IPS DF 4.7 (cell line): ENCODE measurements around the gene PSMC5.
"Not testable (repeated sequence)": the region's sequence is repeated elsewhere in the genome, so short reads cannot be mapped to it uniquely, and the experiment has no call there.

Experiments
- DNase-seq: peaks from one replicate; pipeline ENCODE4 v3.0.0-alpha.2; 2013; ENCODE audit warnings: low spot score; ENCODE audit errors: extremely low read depth

The PSMC5 gene

DNA sequence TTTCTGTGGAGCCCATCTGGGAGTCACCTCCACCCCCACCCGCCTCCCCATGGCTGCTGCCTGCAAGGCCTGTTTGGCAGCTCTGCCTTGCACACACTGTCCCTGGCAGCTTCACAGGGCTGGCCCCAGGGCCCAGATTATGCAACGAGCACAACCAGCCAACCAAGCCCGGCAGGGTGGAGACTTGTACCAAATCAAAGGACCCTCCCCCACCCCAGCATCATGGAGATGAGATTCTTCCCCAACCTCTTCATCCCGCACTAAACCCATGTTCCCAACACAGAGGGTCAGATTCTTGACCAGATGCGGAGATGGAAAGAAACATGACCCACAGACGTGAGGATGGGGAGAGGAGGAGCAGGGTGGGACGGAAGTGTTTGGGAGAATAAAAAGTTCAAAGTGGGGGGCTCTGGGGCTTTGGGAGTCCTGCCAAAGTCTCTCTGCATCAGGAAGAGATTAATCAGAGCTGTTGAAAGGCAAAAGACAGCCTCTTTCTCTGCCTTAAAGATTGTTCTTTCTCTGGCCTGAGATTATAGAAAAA, 11.5 kb downstream of the PSMC5 start:
- no peak for DNase-seq

DNA sequence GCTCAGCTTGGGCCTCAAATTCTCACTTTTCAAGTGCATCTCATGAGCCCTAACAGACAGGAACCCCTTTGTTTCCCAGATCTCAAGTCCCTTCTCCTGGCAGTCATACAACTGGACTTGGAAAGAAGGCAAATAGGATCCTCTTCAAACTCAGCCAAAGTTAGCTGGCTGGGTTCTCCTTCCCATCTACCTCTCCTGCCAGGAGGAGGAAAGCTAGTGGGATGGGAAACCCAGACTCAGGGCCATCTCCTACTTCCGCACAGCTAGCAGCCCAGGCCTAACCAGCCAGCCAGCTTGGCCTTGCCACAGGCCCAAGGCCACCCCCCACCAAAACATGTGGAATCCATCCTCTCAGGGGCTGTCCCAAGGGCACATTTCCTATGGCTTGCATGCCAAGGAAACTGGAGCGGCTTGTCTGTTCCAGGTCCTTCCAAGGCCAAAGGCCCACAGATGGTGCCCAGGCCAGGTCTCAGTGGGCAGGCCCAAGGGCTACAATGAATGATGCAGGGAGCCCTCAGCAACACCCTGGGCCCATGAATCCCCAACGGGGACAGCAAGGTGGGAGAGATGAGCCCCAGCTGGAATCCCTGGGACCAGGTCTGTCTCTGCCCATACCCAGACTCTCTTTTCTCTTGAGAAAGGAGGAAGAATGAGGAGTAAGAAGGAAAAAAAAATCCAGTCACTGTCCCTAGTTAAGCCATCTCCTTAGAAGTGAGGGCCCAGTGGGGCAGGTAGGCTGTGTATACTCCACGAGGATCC, 13.5 kb downstream of the PSMC5 start:
- no peak for DNase-seq

DNA sequence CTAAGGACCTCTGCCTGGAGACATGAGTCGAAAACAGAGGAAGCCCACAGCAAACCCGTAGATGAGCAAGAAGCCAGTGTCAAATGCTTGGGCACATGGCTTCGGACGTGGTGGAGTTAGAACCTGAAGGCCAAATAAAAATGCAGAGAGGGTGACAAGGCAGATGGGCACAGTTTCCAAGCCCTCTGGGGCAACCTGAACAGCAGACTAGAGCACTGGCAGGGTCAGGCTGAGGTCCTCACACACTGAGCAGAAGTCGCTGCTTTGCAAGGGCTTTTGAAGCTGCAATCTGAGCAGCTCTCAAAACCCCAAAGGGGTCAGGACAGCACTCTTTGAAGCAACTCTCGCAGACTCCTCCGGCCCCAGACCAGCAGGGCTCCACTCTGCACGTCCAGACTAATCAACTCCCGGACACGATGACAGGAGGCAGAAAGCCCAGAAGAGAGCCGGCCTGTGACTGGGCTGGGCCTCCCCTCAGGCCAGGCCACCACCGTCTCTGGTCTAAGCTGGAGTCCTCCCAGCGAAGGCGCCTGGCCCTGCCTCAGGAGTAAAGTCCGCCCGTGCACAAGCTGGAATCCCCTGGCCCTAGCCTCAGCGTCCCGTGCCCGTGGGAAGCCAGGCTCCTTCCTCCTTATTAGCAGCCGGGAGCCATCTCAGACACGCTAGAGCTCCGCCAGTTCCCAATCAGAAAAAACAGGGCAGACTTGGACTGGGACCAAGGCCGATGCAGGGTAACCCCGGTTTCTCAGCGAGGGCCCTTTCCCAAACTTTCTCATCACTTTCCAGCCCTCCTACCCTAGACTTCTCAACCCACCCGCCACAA, 14.3 kb downstream of the PSMC5 start:
- no peak for DNase-seq

- no peak for DNase-seq
These were observed 14.9 kb downstream of the PSMC5 start for GRCh38 chr17:63842173-63842539.

GRCh38 chr17:63842540-63843386, 15.5 kb downstream of the PSMC5 start, which contains the start of gene SMARCD2:
TSS of gene SMARCD2 (minus strand) at chr17:63842685. CDS start at chr17:63842674, 11 bp downstream.
- DNase-seq: peak; percentile 82

DNA sequence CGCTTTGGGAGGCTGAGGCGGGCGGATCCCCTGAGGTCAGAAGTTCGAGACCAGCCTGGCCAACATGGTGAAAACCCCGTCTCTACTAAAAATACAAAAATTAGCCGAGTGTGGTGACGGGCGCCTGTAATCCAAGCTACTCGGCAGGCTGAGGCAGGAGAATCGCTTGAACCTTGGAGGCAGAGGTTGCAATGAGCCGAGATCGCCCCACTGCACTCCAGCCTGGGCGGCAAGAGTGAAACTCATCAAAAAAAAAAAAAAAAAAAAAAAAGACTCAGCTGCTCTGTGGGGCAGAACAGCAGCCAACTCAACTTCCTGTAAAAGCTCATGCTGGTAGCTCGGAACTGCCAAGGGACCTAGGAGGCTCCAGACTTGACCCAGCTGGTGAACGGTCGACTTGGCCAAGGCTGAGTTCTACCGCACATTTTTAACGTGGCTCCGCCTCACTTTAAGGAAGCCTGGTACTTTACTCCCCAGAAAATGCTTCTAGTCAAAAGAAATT, 16.2 kb downstream of the PSMC5 start:
- DNase-seq: not testable (repeated sequence)

GRCh38 chr17:63843910-63844677, 16.9 kb downstream of the PSMC5 start:
- DNase-seq: no peak

- no peak for DNase-seq
These were observed 18.3 kb downstream of the PSMC5 start for GRCh38 chr17:63845509-63845908.

- DNase-seq: no peak
These were observed 20.5 kb downstream of the PSMC5 start for GRCh38 chr17:63847525-63848249.

DNA sequence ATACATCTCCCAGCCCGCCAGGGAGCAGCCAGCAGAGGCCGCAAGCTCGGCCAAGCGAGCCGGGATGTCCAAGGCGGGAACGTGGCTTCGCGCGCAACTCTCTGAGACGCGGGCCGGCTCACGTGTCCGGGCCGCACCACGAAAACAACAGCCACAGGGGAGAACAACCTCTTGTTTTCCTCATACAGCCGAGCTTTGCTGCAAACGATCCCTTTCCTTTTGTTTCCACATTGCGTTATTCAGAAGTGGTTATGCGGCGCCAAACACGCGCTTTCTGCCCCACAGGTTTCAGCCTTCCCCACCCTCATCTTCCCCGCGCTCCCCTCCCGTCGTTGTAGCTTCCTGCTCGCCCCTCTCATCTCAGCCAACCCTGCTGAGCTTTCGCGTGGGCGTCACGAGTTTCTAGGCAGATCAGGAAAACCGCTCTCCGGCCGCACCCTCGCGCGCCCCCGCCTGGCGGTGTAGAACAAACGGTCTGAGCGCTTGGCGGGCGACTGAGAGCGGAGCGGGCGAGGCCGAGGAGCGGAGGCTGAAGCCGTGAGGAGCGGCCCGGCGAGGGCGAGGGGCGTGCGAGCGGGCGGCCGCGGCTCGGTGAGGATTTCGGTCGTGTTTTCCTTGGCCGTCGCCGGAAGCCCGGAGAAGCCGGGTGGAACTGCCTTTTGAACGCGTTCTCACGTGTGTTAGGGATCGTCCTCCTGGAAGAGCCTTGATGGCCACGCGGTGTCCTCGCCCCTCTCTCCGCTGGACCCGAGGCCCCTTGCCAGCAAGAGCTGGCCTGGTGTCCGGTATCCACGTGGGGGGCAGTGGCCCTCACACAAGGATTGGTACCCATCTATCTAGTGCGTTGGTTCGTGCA, 21.8 kb downstream of the PSMC5 start:
- peak; percentile 78 for DNase-seq

- DNase-seq: no peak
These were observed 23.2 kb downstream of the PSMC5 start for GRCh38 chr17:63850401-63850800.

GRCh38 chr17:63853260-63853659, 26.0 kb downstream of the PSMC5 start:
- no peak for DNase-seq

DNA sequence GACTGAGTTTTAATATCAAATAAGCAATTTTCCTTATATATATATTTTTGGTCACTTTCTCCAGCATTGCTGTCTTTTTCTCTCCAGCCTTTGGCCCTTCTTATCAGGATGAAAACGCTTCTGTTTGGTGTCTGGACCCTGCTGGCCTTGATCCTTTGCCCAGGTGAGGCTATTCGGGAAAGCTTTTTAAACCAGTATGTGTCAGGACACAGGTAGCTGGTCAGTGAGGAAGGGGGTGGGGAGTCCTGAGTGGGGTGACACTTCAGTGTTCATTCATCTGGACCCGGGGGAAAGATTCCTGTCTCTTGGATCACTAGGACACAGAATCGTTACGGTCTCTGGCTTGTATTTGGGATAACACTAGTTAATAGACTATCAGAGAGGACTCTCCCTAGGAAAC, 27.5 kb downstream of the PSMC5 start:
- DNase-seq: no peak

- no peak for DNase-seq
These were observed 28.0 kb downstream of the PSMC5 start for GRCh38 chr17:63855185-63855584.

GRCh38 chr17:63856425-63856824, 29.2 kb downstream of the PSMC5 start:
- DNase-seq: not testable (repeated sequence)

DNA sequence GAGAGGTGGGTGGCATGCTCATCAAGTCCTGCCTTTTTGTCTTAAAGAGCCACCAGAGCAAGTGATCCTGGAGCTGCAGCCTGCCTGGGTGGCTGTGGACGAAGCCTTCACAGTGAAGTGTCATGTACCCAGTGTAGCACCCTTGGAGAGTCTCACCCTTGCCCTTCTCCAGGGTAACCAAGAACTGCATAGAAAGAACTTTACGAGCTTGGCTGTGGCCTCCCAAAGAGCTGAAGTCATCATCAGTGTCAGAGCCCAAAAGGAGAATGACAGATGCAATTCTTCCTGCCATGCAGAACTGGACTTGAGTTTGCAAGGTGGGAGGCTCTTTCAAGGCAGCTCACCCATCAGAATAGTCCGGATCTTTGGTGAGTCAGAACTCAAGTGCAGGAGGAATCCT, 32.0 kb downstream of the PSMC5 start:
- DNase-seq: no peak

DNA sequence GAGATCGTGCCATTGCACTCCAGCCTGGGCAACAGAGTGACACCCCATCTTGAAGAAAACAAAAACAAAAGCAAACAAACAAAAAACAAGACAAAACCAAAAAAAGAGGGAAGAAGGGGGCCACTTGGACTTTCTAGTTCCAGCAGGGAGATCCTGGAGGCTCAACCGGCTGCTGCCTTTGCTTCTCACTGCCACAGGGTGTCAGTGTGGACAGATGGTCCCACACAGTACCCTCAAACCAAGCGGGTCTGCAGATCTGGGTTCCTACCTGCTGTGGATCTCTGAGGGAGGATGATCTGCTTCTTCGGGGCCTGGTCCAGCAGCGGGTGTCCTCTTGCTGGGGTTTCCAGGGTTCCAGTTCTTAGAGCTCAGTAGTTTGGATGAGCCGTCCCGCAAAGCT, 39.4 kb downstream of the PSMC5 start:
- not testable (repeated sequence) for DNase-seq

DNA sequence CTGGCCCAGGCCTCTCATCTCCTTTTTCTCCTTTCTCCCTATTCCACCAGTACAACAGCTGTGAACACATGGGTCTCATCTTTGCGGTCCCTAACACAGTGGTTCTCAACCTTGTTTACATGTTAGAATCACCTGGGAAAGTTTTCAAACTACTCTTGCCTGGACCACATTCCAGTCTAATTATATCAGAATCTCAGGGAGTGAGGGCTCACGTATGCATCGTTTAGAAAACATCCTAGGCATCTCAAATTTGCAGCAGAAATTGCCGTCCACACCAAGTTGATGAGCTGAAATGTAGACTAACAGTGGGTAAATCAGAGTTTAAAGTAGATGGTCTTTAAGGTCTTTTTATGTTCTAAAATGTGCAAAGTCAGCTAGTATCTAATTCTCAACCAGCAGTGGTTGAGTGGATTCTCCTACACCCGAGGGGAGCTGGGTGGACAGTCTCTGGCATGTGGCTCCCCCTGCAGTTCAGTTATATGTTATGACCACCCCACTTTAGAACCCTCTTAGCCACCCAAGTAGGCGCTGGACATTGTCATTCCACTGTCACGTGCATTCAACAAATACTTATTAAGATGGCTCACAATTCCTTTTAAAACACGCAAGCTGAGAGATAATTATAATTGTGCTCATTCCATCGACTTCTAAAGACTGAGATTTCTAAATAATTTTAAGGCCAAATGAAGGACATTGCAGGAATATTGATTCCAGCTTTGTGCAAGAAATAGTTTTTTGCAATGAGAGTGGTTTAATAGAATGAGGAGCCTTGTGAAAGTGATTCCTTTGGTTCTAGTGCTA, 42.5 kb downstream of the PSMC5 start:
- not testable (repeated sequence) for DNase-seq
